GM19328 (cell line): ENCODE results near the gene BEND3.
"Not testable (repeated sequence)": the region's sequence is repeated elsewhere in the genome, so short reads cannot be mapped to it uniquely, and the experiment has no call there.

Experiments used
- ATAC-seq: cut with Tn5 transposase; IDR thresholded peaks from one replicate; pipeline ENCODE4 v1.9.1; 2021; ENCODE audit warnings: mild to moderate bottlenecking, moderate library complexity; ENCODE audit not compliant: unreplicated experiment

The BEND3 gene

DNA sequence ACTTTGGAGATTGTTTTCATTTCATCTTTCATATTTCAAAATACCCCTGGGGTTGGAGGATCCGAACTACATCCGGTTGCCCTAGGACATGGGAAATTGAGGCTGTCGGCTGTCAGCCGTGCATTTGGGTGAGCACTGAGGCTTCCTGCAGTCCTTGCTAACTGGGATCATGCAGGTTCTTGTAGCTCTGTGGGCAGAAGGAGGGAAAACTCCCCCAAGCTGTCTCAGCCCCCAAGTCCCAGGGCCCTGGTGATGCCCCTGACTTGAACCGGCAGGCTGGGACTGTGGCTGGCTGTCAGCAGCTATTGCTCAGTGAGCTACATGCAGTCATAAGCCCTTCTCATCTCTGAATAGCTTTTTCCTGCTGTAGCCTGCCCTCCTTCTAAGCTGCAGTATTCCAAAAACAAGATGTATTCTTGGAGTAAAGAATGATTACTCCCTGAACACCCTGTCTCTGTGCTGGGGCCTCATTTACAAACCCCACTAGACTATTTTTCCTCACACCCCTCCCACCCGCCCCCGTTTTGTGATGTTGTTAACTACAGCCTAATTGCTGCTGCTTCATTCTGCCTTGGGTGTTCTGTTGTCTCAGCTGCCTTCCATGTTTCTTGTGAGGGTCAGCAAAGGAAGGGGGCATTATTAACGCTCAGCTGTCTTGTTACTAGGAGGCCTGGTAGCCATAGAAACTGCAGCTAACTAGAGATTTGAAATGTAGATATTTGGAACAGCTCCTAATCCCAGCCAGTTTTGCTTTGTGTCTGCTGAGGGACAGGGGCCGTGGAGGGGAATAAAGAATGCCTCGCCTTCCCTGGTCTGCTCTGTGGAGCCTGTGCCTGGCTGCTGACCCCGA lies 69.3 kb downstream of the BEND3 start:
- ATAC-seq = no peak

DNA sequence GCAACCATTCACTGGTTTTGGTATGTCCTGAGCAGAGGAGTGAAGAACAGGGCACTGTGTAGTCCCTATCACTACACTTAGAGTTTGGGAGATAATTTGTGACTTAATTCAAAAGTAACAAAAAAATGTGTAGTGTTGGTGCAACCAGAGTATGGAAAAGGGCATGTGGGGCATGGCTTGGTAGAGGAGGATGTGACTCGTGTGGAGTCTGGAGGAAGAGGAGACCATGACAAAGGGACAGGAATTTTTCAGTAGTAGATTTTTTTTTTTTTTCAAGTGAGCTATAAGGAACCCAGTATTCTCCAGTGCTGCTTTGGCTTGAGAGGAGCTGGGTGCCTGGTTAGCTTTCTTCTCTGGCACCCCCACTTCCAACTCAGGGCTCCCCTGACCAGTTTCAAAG lies 82.2 kb downstream of the BEND3 start:
- no peak for ATAC-seq

DNA sequence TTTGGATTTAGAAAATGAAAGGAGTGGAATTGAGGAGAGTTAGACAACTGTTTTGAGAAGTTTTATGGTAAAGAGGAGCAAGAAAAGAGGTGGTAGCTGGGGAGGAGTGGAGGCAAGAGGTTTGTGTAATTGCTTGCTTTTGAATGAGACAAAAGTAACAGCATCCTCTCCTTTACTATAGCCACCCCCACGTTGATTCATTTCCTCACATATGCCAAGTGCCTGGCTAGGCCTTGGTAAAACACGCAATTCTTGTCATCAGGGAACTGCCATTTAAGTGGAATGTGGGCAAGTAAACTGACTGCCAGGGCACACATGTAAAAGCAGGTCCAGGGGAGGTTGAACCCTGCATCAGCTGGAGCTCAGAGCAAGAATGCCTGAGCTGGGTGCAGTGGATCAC lies 83.3 kb downstream of the BEND3 start:
- no peak for ATAC-seq

GRCh38 chr6:107030151-107030550 lies 85.2 kb downstream of the BEND3 start:
- no peak for ATAC-seq

DNA sequence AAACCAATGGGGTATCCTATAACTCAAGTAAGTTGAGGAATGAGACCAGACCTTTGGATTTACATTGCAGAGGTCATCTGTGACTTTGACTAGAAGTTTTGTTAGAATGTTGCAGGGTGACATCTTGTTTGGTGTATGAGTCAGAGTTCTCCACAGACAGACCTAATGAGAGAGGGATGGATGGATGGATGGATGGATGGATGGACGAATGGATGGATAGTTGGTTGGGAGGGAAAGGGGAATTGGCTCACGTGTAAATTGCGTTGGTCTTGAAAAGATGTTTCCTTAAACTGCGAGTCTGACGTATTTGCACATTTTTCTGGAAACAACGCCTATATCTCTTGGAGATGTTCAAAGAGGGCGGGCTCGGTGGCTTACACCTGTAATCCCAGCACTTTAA lies 88.3 kb downstream of the BEND3 start:
- ATAC-seq = no peak

DNA sequence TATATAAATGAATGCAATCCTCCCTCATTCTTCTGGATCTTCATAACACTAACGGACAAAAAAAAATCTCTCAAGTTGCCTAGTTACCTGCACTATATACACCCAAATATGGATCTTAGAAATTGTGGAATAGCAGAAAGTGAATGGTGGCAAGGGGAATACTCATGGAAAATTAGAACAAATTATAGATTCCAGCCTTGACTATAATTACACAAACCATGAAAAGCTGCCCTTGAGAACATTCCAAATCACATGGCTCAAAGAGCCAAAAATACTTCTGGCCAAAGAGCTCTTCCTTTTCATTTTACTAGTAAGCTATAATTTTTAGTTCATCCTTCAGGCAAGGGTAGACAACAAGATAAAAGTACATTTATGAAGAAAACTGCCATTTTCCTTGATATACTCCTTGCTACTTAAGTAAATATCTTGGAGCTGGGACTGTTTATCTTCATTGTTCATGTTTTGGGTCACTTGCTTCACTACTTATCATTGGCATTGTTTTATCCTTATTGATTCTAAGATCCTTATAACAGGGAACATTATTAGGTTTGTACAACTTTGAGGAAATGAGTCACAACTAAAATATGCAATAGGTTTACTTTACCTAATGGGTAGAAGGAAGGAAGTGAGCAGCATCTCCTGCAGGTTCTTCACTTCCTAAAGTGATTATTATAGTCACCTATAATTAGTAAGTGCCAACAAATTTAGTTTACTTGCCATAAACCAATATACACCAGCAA lies 93.7 kb downstream of the BEND3 start:
- no peak for ATAC-seq

GRCh38 chr6:107020239-107020638 lies 95.1 kb downstream of the BEND3 start:
- ATAC-seq = no peak

DNA sequence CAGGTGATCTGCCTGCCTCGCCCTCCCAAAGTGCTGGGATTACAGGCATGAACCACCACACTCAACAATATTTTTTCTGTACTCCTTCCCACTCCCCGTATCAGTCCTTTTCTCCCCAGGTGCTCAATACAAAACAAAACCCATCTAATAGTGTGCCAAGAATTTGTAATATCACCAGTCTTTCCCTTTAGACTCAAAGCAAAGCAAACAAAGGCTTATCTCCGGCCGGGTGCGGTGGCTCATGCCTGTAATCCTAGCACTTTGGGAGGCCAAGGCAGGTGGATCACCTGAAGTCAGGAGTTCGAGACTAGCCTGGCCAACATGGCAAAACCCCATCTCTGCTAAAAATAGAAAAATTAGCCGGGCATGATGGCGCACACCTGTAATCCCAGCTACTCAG lies 95.7 kb downstream of the BEND3 start:
- not testable (repeated sequence) for ATAC-seq

GRCh38 chr6:107019047-107019446 lies 96.3 kb downstream of the BEND3 start:
- ATAC-seq = no peak
